Activated naive CD4-positive, alpha-beta T cell treated with anti-CD3 and anti-CD28 coated beads, Interleukin-2, amount 50 U/mL, for 24 hours (primary cell): ENCODE data around the gene MACROD2.

Experiments
- H3K27ac Mint-ChIP-seq: one replicate; pipeline ENCODE4 v1.8.0; 2021; ENCODE audit warnings: mild to moderate bottlenecking, mixed read lengths
- H3K27me3 Mint-ChIP-seq: one replicate; pipeline ENCODE4 v1.8.0; 2021; ENCODE audit warnings: mixed read lengths
- H3K36me3 Mint-ChIP-seq: one replicate; pipeline ENCODE4 v1.8.0; 2021; ENCODE audit warnings: mixed read lengths
- H3K4me1 Mint-ChIP-seq: one replicate; pipeline ENCODE4 v1.8.0; 2021; ENCODE audit warnings: mixed read lengths
- H3K4me3 Mint-ChIP-seq: one replicate; pipeline ENCODE4 v1.8.0; 2021; ENCODE audit warnings: mild to moderate bottlenecking, mixed read lengths
- H3K9me3 Mint-ChIP-seq: one replicate; pipeline ENCODE4 v1.8.0; 2021; ENCODE audit warnings: mixed read lengths

Gene MACROD2

DNA sequence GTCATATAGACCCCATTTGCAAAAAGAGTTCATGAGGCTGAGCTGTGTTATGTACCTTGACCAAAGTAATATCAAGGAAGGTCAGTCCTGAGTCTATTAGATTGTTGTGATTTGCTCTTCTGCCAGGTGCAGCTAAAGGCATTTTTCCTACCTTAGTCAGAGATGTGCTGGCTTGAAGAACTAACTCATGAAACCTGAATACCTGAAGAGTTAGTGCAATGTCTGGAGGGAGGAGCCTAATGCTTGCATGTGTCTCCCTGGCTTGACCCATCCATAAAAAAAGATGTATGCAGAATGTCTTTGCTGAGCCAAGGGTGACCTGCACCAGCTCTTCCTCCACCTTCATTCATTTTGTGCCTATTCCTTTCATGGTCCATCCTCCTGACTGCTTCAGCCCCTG, 1835.9 kb downstream of the MACROD2 start:
- no peaks in the 10 kb centered on the region for H3K4me1 Mint-ChIP-seq
- no peaks in the 10 kb centered on the region for H3K36me3 Mint-ChIP-seq
- no peaks in the 10 kb centered on the region for H3K9me3 Mint-ChIP-seq
- H3K27me3 Mint-ChIP-seq, result no peaks in the 10 kb centered on the region
- H3K4me3 Mint-ChIP-seq, result no peak overlapping the region
- no peak overlapping the region for H3K27ac Mint-ChIP-seq

DNA sequence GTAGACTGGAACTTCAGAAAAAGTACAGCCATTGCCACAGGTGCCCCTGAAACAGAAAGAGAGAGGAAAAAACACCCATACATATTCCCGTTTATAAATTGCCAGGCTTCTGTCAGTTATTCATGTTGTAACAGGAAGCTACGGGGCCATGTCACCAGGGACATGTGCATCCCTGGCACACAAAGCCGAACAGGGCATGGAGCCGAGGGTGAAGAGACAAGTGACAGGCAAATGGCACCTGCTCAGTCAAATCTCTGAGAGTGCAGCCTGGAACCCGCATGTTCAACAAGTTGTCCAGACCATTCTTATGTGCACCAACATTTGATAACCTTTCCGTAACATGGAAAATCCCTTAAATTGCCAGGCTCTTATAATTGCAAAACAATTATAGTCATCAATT, 1837.2 kb downstream of the MACROD2 start:
- H3K9me3 Mint-ChIP-seq, result no peaks in the 10 kb centered on the region
- H3K4me3 Mint-ChIP-seq, result no peak overlapping the region
- no peaks in the 10 kb centered on the region for H3K36me3 Mint-ChIP-seq
- H3K27ac Mint-ChIP-seq, result no peak overlapping the region
- H3K27me3 Mint-ChIP-seq, result no peaks in the 10 kb centered on the region
- no peaks in the 10 kb centered on the region for H3K4me1 Mint-ChIP-seq

- Mint-ChIP-seq H3K4me1 (no peaks in the 10 kb centered on the region), H3K9me3 (peaks cover 5% of the 10 kb centered on the region), H3K27me3 (no peaks in the 10 kb centered on the region), H3K4me3 (no peak overlapping the region), H3K27ac (no peak overlapping the region), H3K36me3 (no peaks in the 10 kb centered on the region)
Observed at GRCh38 chr20:15834857-15835256, 1839.5 kb downstream of the MACROD2 start.

- no peaks in the 10 kb centered on the region for H3K4me1 Mint-ChIP-seq
- H3K36me3 Mint-ChIP-seq, result no peaks in the 10 kb centered on the region
- no peaks in the 10 kb centered on the region for H3K27me3 Mint-ChIP-seq
- H3K4me3 Mint-ChIP-seq, result no peak overlapping the region
- peaks cover 5% of the 10 kb centered on the region for H3K9me3 Mint-ChIP-seq
- no peak overlapping the region for H3K27ac Mint-ChIP-seq
Observed at GRCh38 chr20:15835811-15836210, 1840.5 kb downstream of the MACROD2 start.

- H3K27me3 Mint-ChIP-seq, result no peaks in the 10 kb centered on the region
- no peaks in the 10 kb centered on the region for H3K36me3 Mint-ChIP-seq
Observed at GRCh38 chr20:15836634-15837033, 1841.3 kb downstream of the MACROD2 start.

DNA sequence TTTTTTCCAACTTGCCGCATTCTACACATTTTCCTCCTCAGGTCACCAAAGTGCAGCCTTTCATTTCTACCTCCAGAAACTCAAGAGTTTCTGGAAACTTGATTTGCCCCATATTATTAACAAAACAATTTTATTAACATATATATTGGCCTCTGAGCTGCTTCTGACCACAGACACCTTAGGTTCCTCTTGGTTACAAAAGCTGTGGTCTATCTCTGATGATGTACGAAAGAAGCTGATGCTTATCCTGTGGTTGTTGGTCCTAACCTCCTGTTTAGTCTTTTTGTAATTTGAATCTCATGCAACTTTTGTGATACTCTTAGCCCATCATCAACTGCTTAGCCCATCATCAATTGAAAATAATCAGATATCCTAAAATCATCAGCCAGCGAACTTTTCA, 1842.2 kb downstream of the MACROD2 start:
- Mint-ChIP-seq H3K36me3 (no peaks in the 10 kb centered on the region), H3K27ac (no peak overlapping the region), H3K9me3 (peaks cover 22% of the 10 kb centered on the region), H3K4me3 (no peak overlapping the region), H3K4me1 (no peaks in the 10 kb centered on the region), H3K27me3 (no peaks in the 10 kb centered on the region)

More at GRCh38 chr20:15836634-15837033, 1841.3 kb downstream of the MACROD2 start:
- no peaks in the 10 kb centered on the region for H3K4me1 Mint-ChIP-seq
- no peak overlapping the region for H3K27ac Mint-ChIP-seq
- H3K4me3 Mint-ChIP-seq, result no peak overlapping the region
- peaks cover 12% of the 10 kb centered on the region for H3K9me3 Mint-ChIP-seq

- Mint-ChIP-seq H3K9me3 (peaks cover 23% of the 10 kb centered on the region), H3K36me3 (no peaks in the 10 kb centered on the region), H3K4me1 (no peaks in the 10 kb centered on the region), H3K27ac (no peak overlapping the region), H3K4me3 (no peak overlapping the region), H3K27me3 (no peaks in the 10 kb centered on the region)
Observed at GRCh38 chr20:15838466-15838865, 1843.2 kb downstream of the MACROD2 start.

DNA sequence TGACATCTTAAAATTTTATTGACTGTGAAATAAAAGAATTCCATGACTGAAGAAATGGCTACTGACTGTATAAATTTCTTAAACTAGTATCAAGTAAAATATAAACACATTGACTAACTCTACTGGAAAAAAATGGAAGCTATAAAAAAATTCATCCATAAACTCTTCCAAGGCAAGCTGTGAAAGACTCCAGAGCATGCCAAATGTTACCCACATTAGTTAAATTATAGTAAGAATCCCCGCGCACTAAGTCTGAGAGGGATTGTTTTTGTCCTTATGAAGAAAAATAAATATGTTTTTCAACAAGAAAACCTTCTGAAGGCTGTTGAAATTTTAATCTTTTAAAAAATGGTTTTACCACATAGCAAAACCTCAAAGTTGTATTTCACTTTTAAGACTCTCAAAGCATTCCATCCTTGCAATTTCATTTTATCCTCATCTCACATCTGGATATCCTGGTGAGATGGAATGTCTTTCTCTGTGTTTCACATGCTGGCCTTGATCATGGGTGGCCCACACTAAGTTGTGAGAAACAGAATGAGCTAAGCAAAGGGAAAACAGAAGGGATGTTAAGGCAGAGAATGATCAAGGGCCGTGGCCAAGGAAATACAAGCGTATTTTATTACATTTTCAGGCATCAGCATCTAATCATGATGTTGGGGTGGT, 1845.5 kb downstream of the MACROD2 start:
- H3K4me1 Mint-ChIP-seq, result no peaks in the 10 kb centered on the region
- peaks cover 23% of the 10 kb centered on the region for H3K9me3 Mint-ChIP-seq
- no peak overlapping the region for H3K27ac Mint-ChIP-seq
- no peaks in the 10 kb centered on the region for H3K27me3 Mint-ChIP-seq
- H3K36me3 Mint-ChIP-seq, result no peaks in the 10 kb centered on the region
- H3K4me3 Mint-ChIP-seq, result no peak overlapping the region

- Mint-ChIP-seq H3K27me3 (no peaks in the 10 kb centered on the region), H3K9me3 (peaks cover 22% of the 10 kb centered on the region), H3K36me3 (no peaks in the 10 kb centered on the region), H3K27ac (no peak overlapping the region), H3K4me1 (no peaks in the 10 kb centered on the region), H3K4me3 (no peak overlapping the region)
Observed at GRCh38 chr20:15842872-15843271, 1847.6 kb downstream of the MACROD2 start.

DNA sequence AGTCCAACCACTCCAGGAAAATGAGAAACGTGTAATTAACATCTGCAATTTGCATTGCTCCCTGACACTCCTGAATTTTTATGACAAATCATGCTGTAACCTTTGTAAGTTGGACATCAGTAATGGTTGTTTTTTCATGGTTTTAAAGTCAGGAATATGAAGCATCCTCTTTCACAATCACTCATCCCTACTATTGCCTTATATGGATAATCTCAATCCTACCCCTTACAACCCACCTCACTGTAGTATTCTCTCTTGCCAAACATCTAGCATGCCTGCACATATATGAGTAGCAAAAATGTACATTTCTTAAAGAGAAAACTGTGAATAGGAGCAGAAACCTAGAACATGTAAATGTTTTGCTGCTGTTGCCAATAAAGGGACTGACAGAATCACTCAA, 1848.5 kb downstream of the MACROD2 start:
- no peaks in the 10 kb centered on the region for H3K4me1 Mint-ChIP-seq
- peaks cover 17% of the 10 kb centered on the region for H3K9me3 Mint-ChIP-seq
- H3K36me3 Mint-ChIP-seq, result no peaks in the 10 kb centered on the region
- H3K4me3 Mint-ChIP-seq, result no peak overlapping the region
- H3K27me3 Mint-ChIP-seq, result no peaks in the 10 kb centered on the region
- no peak overlapping the region for H3K27ac Mint-ChIP-seq

DNA sequence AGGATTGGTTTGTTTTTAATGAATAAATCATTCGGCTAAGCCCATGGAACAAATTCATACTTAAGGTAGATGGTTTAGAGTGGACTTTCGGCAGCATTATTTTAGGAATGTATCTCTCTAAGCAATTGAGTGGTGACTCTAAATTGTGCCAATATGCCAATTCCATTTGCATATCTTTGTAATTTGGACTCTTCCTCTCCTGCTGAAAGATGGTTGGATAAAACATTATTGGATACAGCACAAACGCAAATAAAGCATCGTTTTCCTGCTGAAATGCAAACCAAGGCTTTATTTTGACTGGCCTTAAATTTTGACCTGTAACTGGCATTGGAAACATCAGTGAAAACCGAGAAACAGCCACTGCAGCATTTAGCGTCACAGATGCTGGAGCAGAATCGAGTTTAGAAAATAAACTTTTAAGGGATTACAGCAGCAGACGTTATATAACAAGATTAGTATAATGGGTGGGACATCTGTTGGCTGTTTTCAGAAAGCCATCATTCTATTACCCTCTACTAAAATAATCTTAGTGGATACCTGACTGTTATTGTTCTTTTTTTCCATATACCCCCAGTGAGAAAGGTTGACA, 1852.0 kb downstream of the MACROD2 start:
- Mint-ChIP-seq H3K27me3 (no peaks in the 10 kb centered on the region), H3K4me1 (no peaks in the 10 kb centered on the region), H3K36me3 (no peaks in the 10 kb centered on the region), H3K4me3 (no peak overlapping the region), H3K9me3 (peaks cover 4% of the 10 kb centered on the region), H3K27ac (no peak overlapping the region)

GRCh38 chr20:15848126-15848525, 1852.8 kb downstream of the MACROD2 start:
- Mint-ChIP-seq H3K9me3 (no peaks in the 10 kb centered on the region), H3K4me3 (no peak overlapping the region), H3K27ac (no peak overlapping the region), H3K27me3 (no peaks in the 10 kb centered on the region), H3K4me1 (no peaks in the 10 kb centered on the region), H3K36me3 (no peaks in the 10 kb centered on the region)

- Mint-ChIP-seq H3K27me3 (no peaks in the 10 kb centered on the region), H3K27ac (no peak overlapping the region), H3K9me3 (no peaks in the 10 kb centered on the region), H3K4me1 (no peaks in the 10 kb centered on the region), H3K4me3 (no peak overlapping the region), H3K36me3 (no peaks in the 10 kb centered on the region)
Observed at GRCh38 chr20:15848995-15849610, 1853.8 kb downstream of the MACROD2 start.

GRCh38 chr20:15851576-15852215, 1856.4 kb downstream of the MACROD2 start:
- Mint-ChIP-seq H3K4me1 (no peaks in the 10 kb centered on the region), H3K9me3 (no peaks in the 10 kb centered on the region), H3K27ac (no peak overlapping the region), H3K36me3 (no peaks in the 10 kb centered on the region), H3K27me3 (no peaks in the 10 kb centered on the region), H3K4me3 (no peak overlapping the region)

DNA sequence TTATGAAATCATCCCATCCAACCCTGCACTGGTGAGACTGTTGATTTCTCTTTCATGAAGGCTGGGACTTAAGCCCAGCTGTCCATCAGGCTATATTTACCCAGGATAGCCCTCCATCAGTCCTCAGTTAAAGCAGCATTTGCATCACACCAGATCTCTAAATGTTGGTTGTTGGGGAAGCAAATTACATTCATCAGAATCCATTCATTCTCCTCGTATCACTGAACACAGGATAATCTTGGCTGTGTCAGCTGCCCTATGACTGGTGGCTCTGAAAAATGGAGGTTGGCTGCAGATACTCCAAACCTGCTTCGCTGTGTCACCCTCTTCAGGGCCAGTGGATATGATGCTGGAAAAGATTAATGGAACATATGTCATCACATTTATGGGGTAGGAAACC, 1859.6 kb downstream of the MACROD2 start:
- Mint-ChIP-seq H3K36me3 (no peaks in the 10 kb centered on the region), H3K27me3 (no peaks in the 10 kb centered on the region), H3K4me1 (no peaks in the 10 kb centered on the region), H3K4me3 (no peak overlapping the region), H3K27ac (no peak overlapping the region), H3K9me3 (no peaks in the 10 kb centered on the region)

- H3K36me3 Mint-ChIP-seq, result no peaks in the 10 kb centered on the region
- no peaks in the 10 kb centered on the region for H3K4me1 Mint-ChIP-seq
- H3K4me3 Mint-ChIP-seq, result no peak overlapping the region
- H3K27ac Mint-ChIP-seq, result no peak overlapping the region
- H3K27me3 Mint-ChIP-seq, result no peaks in the 10 kb centered on the region
- peaks cover under 1% of the 10 kb centered on the region for H3K9me3 Mint-ChIP-seq
Observed at GRCh38 chr20:15857173-15857784, 1862.0 kb downstream of the MACROD2 start.
